AML-193 (cell line): Measurements from ENCODE around the gene RAB6C.
A peak's percentile ranks its signal among the peaks of the same experiment; 100 is the strongest.
"Not testable (repeated sequence)": the region's sequence is repeated elsewhere in the genome, so short reads cannot be mapped to it uniquely, and the experiment has no call there.

Experiments
- DNase-seq, 2 experiments: peaks; one replicate each; lab custom pipeline; 2025; lab: John Stamatoyannopoulos, UW

RAB6C gene

GRCh38 chr2:129979629-129980155 is at the start of gene RAB6C:
Gene RAB6C, plus strand, starts transcription at chr2:129979666. Its CDS starts 450 bp downstream, at chr2:129980116.
- DNase-seq: not testable (repeated sequence)

- DNase-seq: no peak
Measured at GRCh38 chr2:129930451-129930850, 49.0 kb upstream of the RAB6C start.

- DNase-seq: not testable (repeated sequence)
Measured at GRCh38 chr2:129933387-129933786, 46.1 kb upstream of the RAB6C start.

DNA sequence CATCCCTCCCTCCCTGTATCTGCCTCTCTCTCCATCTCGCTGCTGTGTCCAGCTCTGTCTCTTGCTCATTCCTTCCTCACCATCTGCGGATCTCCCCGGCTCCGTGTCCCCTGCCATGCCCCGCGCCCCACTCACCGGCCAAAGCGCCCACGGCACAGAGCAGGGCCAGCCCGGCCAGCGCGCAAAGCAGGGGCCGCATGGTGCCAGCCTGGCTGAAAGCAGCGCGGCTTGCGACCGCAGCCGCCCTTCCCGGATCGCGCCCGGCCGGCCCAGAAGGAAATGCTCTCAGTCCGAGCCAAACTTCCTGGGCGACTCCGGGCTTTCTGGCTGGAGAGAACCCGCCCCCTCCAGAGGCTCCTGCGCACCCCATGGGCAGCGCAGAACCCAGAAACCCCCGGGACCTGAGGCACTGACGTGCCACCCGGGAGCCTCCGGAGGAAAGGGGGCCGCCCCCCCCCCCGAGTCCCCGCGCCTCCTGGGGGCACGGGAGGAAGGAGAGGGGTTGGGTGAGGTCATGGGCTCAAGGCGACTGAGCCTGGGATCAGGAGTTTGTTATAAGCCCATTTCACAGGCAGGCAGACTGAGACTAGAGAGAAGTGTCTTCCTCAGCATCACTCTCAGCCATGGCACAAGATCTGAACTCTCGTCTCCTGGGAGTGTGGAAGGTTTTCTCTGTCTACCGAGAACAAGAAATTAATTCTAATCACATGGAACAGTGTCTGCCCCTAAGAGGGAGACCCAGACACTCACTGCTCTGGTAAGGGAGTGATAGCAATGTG is 45.2 kb upstream of the RAB6C start:
- no peak for DNase-seq

DNA sequence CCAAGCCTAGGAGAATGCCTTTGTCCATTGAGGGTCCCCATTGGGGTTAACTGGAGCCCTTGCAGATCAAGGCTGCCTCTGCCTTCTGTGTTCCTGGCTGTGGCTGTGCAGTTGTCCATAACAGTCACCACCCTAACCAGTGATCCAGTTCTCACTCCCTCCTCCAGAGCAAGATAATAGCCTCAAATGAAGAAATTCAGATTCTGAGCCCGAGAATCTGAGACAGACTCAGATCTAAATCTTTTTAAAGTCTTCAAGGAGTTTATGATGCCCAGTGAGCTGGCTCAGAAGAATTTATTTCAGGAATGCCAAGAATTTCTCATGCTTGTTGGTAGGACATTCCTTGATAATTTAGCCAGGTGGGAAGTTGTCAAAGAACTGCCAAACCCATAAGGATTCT is 44.3 kb upstream of the RAB6C start:
- DNase-seq: no peak

DNA sequence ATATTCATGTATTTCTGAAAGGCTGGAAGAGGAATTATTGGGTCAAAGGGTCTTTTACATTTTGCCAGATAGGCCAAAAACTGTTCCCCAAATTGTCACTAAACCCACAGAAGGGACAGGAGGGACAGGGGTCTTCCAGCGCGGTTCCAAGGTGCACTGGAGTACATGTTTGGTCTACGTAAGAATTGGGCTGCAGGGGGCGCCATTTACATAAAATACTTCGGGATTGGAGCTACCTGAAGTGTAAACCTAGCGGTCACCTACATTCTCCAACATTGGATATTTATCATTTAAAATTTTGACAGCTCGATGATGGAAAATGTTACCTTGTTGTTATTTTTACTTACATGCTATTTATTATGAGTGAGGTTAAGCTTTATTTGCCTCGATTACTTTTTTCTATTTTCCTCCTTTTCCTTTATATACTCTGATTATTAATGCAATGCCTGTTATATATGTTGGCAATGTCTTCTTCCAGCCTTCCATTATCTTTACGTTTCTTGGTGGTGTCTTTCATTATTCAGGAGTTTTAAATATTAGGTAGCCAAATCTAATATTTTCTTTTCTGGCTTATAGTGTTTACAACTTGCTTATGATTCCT is 43.0 kb upstream of the RAB6C start:
- peak; percentile 5 to 11 for DNase-seq

GRCh38 chr2:129938850-129939471 is 40.5 kb upstream of the RAB6C start:
- not testable (repeated sequence) for DNase-seq

DNA sequence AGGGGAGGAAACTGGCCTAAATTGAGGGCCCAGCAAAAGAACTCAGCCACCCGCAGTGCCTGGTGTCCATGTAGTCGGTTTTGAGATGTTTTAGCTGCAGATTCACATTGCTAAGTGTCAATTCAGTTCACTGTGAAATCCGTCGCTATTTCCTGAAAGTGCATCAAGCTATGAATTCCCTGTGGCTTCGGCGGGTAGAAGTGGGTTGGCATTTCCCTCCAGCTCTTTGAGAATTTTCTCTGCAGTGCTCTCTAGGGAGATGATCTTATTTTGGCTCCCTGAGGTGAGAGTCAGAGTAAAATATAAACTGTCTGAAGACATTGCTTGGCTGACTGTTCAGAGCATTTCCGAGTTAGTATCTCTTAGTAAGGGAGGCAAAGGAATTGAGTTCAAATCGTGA is 36.0 kb upstream of the RAB6C start:
- DNase-seq: not testable (repeated sequence)

DNA sequence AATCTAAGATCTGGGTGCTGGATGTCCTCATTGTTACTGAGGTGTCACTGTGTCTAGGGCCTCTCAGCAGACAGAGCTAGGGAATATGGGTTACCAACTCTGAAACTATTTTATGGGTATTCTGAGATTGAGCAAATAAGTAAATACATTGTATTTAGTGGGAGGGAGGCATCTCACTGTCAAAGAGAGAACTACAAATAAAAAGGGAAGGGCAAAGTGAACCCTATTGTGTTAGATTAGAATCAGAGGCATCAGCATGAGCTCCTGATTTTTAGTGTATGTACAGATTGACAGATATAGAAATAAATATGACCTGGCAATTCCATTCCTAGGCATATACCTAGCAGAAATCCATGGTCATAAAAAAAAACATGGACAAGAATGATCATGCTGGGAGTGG is 33.9 kb upstream of the RAB6C start:
- no peak for DNase-seq

- DNase-seq: not testable (repeated sequence)
Measured at GRCh38 chr2:129947712-129948111, 31.8 kb upstream of the RAB6C start.

DNA sequence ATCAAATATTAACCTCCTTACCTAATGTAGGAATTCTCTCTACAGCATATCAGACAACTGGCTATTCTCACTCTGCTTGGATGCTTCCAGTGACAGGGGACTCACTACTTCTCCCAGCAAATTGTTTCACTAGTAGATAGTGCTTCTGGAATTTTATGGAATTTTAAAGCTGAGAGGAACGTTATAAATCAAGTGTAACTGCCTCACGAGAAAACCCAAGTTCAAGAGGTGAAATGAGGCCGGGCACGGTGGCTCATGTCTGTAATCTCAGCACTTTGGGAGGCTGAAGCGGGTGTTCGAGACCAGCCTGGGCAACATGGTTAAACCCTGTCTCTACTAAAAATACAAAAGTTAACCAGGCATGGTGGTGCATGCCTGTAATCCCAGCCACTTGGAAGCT is 23.3 kb upstream of the RAB6C start:
- not testable (repeated sequence) for DNase-seq

DNA sequence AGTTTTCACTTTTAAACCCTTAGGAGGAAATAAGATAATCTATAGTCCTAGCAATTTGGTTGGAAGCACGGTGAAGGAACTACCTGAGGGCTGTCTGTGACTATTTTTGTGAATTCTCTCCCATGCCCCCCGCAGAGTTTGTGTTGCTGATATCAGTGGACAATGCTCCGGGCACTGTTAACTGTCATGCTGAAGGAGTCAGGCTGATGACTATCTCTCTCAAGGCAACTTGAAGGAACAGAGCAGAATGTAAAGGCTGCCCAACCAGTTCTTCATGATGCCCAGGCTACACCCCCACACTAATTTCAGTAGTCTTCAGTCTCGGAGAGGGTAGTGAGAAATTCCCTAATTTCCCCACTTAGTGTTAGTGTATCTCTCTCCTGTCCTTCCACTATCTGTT is 21.6 kb upstream of the RAB6C start:
- no peak for DNase-seq

- not testable (repeated sequence) for DNase-seq
Measured at GRCh38 chr2:129958736-129959135, 20.7 kb upstream of the RAB6C start.

- not testable (repeated sequence) for DNase-seq
Measured at GRCh38 chr2:129968605-129969004, 10.9 kb upstream of the RAB6C start.

- DNase-seq: no peak
Measured at GRCh38 chr2:129975016-129975774, 4.3 kb upstream of the RAB6C start.

DNA sequence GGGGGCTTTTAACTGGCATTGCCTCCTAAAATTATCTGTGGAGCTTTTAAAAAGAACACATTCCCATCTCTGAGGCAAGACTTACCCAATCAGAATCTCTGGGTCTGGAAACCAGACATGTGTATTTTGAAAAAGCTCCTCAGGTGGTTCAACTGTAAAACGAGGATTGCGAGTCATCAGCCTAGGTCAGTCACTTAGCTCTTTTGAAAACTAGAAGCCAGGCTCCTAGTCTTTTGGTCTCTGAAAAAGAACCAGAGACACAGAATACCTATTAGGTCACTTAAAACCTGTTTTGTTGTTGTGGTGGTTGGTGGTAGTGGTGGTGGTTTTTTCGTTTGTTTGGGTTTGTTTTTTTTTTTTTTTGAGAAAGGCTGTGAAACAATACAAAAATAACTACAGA is 2.5 kb upstream of the RAB6C start:
- DNase-seq: not testable (repeated sequence)

- DNase-seq: no peak
Measured at GRCh38 chr2:129977986-129978385, 1.5 kb upstream of the RAB6C start.

DNA sequence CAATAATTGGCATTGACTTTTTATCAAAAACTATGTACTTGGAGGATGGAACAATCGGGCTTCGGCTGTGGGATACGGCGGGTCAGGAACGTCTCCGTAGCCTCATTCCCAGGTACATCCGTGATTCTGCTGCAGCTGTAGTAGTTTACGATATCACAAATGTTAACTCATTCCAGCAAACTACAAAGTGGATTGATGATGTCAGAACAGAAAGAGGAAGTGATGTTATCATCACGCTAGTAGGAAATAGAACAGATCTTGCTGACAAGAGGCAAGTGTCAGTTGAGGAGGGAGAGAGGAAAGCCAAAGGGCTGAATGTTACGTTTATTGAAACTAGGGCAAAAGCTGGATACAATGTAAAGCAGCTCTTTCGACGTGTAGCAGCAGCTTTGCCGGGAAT is 780 bp downstream of the RAB6C start:
- DNase-seq: not testable (repeated sequence)

DNA sequence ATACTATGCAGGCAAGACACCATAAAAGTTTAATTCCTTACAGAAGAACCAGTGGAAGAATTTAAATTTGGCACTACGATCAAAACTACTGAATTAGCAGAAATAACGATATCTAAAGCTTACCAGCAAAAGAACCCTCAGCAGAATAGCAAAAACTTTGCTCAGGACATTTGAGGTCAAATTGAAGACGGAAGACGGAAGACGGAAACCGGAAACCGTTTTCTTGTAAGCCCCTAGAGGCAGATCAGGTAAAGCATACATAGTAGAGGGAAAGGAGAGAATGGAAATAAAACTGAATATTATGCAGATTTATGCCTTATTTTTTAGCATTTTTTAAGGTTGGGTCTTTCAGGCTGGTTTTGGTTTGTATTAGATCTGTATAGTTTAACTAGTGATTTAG is 2.2 kb downstream of the RAB6C start:
- not testable (repeated sequence) for DNase-seq

DNA sequence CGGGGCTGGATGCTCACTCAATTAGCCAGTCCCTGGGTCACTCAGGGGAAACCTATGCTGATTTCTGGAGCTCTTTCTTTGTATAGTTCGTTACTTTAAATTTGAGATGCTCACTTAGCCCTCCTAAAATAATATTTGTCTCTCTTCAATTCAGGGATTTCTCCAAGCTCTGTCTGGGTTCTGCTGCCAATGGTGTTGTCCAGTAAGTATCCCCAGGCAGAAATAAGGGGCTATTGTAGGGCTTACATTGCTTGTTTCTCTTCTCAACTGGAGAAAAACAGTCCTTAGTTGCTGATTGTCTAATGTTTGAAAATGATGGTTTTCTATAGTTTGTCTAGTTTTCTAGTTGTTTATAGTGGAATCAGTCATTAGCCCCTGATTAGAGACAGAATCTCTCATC is 5.0 kb downstream of the RAB6C start:
- no peak for DNase-seq

- not testable (repeated sequence) for DNase-seq
Measured at GRCh38 chr2:129992415-129993006, 13.0 kb downstream of the RAB6C start.

DNA sequence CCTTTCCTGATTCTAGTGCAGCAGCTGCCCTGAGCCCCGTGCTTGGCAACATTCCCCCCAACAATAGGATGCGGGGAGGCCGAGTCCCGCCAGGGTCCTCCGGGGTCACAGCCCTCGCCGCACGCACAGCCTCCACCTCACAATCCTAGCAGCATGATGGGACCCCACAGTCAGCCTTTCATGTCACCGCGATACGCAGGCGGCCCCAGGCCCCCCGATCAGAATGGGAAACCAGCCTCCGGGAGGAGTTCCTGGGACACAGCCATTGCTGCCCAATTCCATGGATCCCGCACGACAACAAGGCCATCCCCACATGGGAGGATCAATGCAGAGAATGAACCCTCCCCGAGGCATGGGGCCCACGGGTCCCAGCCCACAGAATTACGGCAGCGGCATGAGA is 13.7 kb downstream of the RAB6C start:
- DNase-seq: not testable (repeated sequence)
